GM12865 (cell line): ENCODE measurements around the gene LGALSL.

Experiments used
- DNase-seq: peaks from one replicate; pipeline ENCODE4 v3.0.0; 2010; ENCODE audit warnings: low read depth
- H3K4me3 ChIP-seq: 2 replicates; pipeline ENCODE4 v1.5.1; 2011; ENCODE audit warnings: mild to moderate bottlenecking, low read depth, low read length, control low read depth
- TF ChIP-seq, protein P1 (sequence below): IDR thresholded peaks from 2 replicates; pipeline ENCODE4 v1.5.1; 2011; ENCODE audit warnings: low read length, control low read depth, low read depth, inconsistent platforms; ENCODE audit not compliant: insufficient read depth; ENCODE audit errors: missing control alignments

Gene LGALSL

DNA sequence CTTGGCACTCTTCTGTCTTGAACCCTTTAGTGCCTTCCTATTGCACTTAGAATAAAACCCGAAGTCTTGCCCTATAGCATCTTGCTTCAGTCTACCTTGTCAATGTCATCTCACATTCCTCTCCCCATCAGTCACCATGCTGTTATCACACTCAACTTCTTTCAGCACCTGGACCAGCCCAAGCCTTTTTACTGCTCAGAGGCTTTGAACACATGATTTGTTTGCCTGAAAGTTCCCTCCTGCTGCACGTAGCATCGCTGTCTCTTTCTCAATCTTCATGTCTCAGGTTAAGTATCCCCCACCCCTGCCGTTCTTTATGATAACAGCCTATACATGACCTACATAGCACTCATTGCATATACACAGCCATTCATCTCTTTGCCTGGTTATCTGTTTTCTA, 41.3 kb upstream of the LGALSL start:
- no peak for DNase-seq
- TF ChIP-seq, protein P1, sequence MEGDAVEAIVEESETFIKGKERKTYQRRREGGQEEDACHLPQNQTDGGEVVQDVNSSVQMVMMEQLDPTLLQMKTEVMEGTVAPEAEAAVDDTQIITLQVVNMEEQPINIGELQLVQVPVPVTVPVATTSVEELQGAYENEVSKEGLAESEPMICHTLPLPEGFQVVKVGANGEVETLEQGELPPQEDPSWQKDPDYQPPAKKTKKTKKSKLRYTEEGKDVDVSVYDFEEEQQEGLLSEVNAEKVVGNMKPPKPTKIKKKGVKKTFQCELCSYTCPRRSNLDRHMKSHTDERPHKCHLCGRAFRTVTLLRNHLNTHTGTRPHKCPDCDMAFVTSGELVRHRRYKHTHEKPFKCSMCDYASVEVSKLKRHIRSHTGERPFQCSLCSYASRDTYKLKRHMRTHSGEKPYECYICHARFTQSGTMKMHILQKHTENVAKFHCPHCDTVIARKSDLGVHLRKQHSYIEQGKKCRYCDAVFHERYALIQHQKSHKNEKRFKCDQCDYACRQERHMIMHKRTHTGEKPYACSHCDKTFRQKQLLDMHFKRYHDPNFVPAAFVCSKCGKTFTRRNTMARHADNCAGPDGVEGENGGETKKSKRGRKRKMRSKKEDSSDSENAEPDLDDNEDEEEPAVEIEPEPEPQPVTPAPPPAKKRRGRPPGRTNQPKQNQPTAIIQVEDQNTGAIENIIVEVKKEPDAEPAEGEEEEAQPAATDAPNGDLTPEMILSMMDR = no peak
- no peak overlapping the region for H3K4me3 ChIP-seq

DNA sequence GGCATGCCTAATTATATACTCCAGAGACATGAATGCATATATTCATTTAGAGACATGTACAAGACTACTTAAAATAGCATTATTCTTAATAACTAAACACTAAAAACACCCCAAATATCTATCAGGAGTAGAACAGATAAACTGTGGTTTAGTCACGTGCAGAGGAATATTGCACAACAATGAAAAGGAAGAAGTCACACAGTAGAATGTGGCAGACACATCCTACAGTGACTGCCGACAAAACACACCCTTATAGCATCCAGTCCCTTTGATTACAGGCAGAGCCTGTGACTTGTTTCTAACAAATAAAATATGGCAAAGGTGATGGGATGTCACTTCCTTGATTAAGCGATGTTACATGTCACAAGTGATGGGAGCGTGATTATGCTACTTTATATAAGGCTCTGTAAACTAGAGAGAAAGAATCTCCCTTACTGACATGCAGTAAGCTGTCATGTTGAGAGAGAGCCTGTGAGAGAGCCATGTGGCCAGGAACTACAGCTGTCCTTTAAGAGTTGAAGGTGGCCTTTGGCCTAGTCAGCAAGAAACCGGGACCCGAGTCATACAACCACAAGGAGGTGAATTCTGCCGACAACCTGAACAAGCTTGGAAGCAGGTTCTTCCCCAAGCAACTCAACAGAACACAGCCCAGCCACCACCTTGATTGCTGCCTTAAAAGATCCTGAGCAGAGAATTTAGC, 39.1 kb upstream of the LGALSL start:
- TF ChIP-seq, protein P1 = no peak
- DNase-seq = no peak

DNA sequence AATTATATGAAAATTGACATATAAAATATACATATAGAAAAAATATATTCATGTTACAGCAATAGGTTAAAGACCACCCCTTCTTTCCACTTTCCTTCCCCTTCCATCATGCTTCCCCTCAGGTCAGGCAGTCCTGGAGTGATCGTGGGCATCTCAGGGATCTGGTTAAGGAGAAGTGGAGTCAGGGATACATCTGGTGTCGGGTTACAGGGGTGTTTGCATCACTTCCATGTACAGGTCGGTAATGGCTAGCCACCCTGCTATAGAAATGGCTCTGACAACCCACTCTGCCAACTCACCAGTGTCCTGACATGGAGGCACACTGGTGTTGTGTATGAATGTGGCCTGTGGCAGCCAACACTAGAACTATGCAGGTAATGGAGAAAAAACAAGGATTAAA, 36.3 kb upstream of the LGALSL start:
- H3K4me3 ChIP-seq = no peak overlapping the region
- no peak for DNase-seq
- TF ChIP-seq, protein P1 = no peak

More for the DNA sequence above, 39.1 kb upstream of the LGALSL start:
- no peak overlapping the region for H3K4me3 ChIP-seq

DNA sequence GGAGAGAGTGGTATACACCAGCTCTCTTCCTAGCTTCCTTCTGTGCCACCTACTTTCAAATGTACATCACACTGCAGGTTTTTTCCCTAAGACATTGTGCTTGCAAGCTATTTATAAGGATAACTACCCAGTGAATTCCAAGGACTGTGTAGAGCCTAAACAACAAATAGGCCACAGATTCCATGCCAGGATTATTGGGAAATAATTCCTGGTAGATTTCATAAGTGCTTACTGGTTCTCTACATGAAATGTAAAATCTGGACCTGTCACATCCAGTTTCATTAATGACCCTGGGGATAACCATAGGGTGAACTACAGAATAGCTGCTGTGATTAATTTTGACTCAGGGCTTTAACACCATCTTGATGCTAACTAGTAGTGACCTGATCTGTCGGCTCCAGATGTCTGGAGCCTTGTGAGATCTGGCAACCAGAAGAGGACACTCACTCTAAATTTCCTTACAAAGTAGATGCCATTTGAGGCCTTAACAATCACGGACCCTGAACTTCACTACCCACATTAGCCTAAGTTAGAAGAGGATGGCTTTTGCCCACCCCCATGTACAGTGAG, 34.3 kb upstream of the LGALSL start:
- TF ChIP-seq, protein P1 = no peak
- DNase-seq = no peak
- H3K4me3 ChIP-seq = no peak overlapping the region

DNA sequence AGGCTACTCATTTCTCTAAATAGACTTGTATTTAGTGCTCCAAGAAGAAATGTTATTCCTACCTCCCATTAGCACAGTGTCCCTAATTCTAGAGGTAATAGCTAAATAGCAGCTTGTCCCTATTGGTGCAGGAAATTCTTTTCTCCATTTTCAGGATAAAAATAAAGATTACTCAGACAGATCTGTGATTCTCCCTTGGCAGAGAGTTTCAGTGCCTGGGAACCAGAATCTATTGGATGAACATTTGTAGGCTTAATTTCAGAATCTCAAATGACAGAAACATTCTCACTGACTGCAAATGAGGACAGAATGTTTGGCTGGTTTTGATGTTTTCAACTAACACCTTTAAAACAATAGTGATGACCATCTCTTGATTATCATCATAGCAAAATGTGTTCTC, 33.3 kb upstream of the LGALSL start:
- TF ChIP-seq, protein P1 = no peak

DNA sequence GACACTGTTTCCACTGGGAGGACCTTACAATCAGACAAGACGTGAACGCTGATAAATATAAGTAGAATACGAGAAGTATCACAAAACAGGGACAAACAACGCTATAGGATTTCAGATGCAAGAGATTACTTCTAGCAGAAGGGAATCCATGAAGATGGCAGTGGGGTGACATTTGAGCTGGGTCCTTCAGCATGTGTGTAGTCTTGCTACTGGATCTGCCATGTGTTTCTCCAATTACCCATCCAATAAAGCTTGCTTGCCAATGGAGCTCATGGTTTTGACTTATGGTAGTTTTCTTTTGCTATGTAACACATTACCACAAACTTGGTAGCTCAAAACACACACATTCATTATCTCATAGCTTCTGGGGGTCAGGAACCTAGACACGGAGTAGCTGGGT, 32.8 kb upstream of the LGALSL start:
- no peak for DNase-seq
- H3K4me3 ChIP-seq = no peak overlapping the region
- TF ChIP-seq, protein P1 = no peak

More for the DNA sequence above, 33.3 kb upstream of the LGALSL start:
- H3K4me3 ChIP-seq = no peak overlapping the region
- no peak for DNase-seq
